HepG2 (cell line): Measurements from ENCODE around the gene PNPLA3. TPM values are rescaled to one million over a fixed set of nuclear protein-coding genes. Genes with fewer than 3 reads are reported as not detected.

Source experiments
- ATAC-seq: fragments of 200-7000 bp; cut with Tn5 transposase; 3 replicates; pipeline ENCODE4 v1.9.1; 2020; ENCODE audit warnings: mild to moderate bottlenecking, moderate library complexity
- BruUV-seq: library from RNA; stranded (reverse); fragments of 400-500 nt; replicated peaks from 2 replicates; lab custom pipeline; 2021; lab: Mats Ljungman, UMichigan
- CTCF ChIA-PET: fragments of 300-600 bp; formaldehyde crosslinking; extraction: SDS; loops from one replicate; lab custom pipeline; 2021; ENCODE audit warnings: low total read pairs, inconsistent platforms, low intra/inter-chr PET ratio; lab: Yijun Ruan, JAX
- POLR2A ChIA-PET: fragments of 350-600 bp; sonication (Branson Sonifier 250); formaldehyde crosslinking; loops from one replicate; lab custom pipeline; 2020; ENCODE audit warnings: antibody characterized with exemption, inconsistent platforms; lab: Yijun Ruan, JAX
- DNase-seq: peaks from one replicate; pipeline ENCODE4 v3.0.0-alpha.2; 2015; ENCODE audit warnings: low spot score
- FAIRE-seq: peaks from 3 replicates; lab custom pipeline; 2011; peaks lifted over from hg19 to GRCh38; lab: Jason Lieb, UNC
- H2AFZ ChIP-seq: one replicate; pipeline ENCODE4 v1.6.1; 2011; ENCODE audit warnings: low read length, inconsistent platforms
- H3K27ac ChIP-seq: fragments of 300-600 bp; 3 replicates; pipeline ENCODE4 v1.8.0; 2011; ENCODE audit warnings: mixed run types, mild to moderate bottlenecking, mixed read lengths, low read length, inconsistent platforms; ENCODE audit not compliant: insufficient read depth; ENCODE audit errors: extremely low read length
- H3K27me3 ChIP-seq, 2 experiments: fragments of 200-600 bp in 1 of 2; 2 replicates in 1 of 2; 3 replicates in 1 of 2; pipeline versions ENCODE4 v1.6.0 to v1.8.0; 2011; ENCODE audit warnings: low read length in 2 of 2, mild to moderate bottlenecking in 2 of 2, moderate library complexity in 2 of 2, inconsistent platforms in 1 of 2; ENCODE audit not compliant: insufficient read depth in 2 of 2, control insufficient read depth in 1 of 2
- H3K36me3 ChIP-seq, 2 experiments: fragments of 200-600 bp in 1 of 2; replicated peaks in 1 of 2; 2 replicates in 1 of 2; 3 replicates in 1 of 2; pipeline versions ENCODE4 v1.5.1 to v1.8.0; 2011; ENCODE audit warnings: low read length in 2 of 2, inconsistent platforms in 1 of 2; ENCODE audit not compliant: insufficient read depth in 2 of 2, control insufficient read depth in 1 of 2
- H3K4me1 ChIP-seq: 2 replicates; pipeline ENCODE4 v1.5.1; 2012; ENCODE audit warnings: low read length, inconsistent platforms; ENCODE audit not compliant: insufficient read depth
- H3K4me2 ChIP-seq: 2 replicates; pipeline ENCODE4 v1.6.0; 2011; ENCODE audit warnings: low read depth, low read length, inconsistent platforms
- H3K4me3 ChIP-seq, 3 experiments: fragments of 200-600 bp in 1 of 3; sonication (generic), shearing (Covaris generic) in 1 of 3; replicated peaks in 1 of 3; 2 replicates each; pipeline ENCODE4 v1.5.1; 2011 to 2016; ENCODE audit warnings: low read length in 3 of 3, inconsistent platforms in 2 of 3, low read depth in 2 of 3, mild to moderate bottlenecking in 2 of 3, control low read depth in 1 of 3, mixed read lengths in 1 of 3; ENCODE audit not compliant: insufficient read depth in 1 of 3
- H3K79me2 ChIP-seq: one replicate; pipeline ENCODE4 v1.6.1; 2011; ENCODE audit warnings: low read length, inconsistent platforms; ENCODE audit not compliant: insufficient read depth
- H3K9ac ChIP-seq: 2 replicates; pipeline ENCODE4 v1.6.0; 2011; ENCODE audit warnings: mild to moderate bottlenecking, low read depth, low read length, inconsistent platforms; ENCODE audit not compliant: insufficient read depth
- H3K9me3 ChIP-seq: 2 replicates; pipeline ENCODE4 v1.5.1; 2012; ENCODE audit warnings: mild to moderate bottlenecking, low read length
- H4K20me1 ChIP-seq: 2 replicates; pipeline ENCODE4 v1.6.0; 2011; ENCODE audit warnings: inconsistent platforms, mild to moderate bottlenecking, low read length, moderate library complexity; ENCODE audit not compliant: insufficient read depth
- BRF2 ChIP-seq: sonication (generic); formaldehyde crosslinking; IDR thresholded peaks from 2 replicates; pipeline ENCODE4 v1.8.1; 2022; ENCODE audit warnings: mild to moderate bottlenecking, missing genetic modification reagents
- EZH2 ChIP-seq: conservative IDR thresholded peaks from 2 replicates; pipeline ENCODE4 v1.6.1; 2012; ENCODE audit warnings: mild to moderate bottlenecking, low read depth, low read length, moderate library complexity
- FLYWCH1 ChIP-seq: sonication (generic); formaldehyde crosslinking; IDR thresholded peaks from 2 replicates; pipeline ENCODE4 v1.8.1; 2023; ENCODE audit warnings: mild to moderate bottlenecking, missing genetic modification reagents
- HMGA1 ChIP-seq: sonication (generic); formaldehyde crosslinking; conservative IDR thresholded peaks from 2 replicates; pipeline ENCODE4 v1.4.0; 2020; ENCODE audit warnings: missing genetic modification reagents
- HOXA7 ChIP-seq: sonication (generic); formaldehyde crosslinking; IDR thresholded peaks from 2 replicates; pipeline ENCODE4 v1.8.1; 2022; ENCODE audit warnings: mild to moderate bottlenecking, missing genetic modification reagents, moderate library complexity
- NR1H2 ChIP-seq: sonication (generic); formaldehyde crosslinking; IDR thresholded peaks from 2 replicates; pipeline ENCODE4 v1.8.1; 2022; ENCODE audit warnings: low read depth, missing genetic modification reagents, borderline replicate concordance
- NR3C1 ChIP-seq: sonication (generic); formaldehyde crosslinking; IDR thresholded peaks from 2 replicates; pipeline ENCODE4 v1.4.0; 2020; ENCODE audit warnings: missing genetic modification reagents
- POLR2G ChIP-seq: fragments of 200-400 bp; formaldehyde crosslinking; IDR thresholded peaks from 2 replicates; pipeline ENCODE4 v1.6.1; 2018; ENCODE audit warnings: mild to moderate bottlenecking, low read depth, low read length, moderate library complexity
- PRMT3 ChIP-seq: sonication (generic); formaldehyde crosslinking; IDR thresholded peaks from 2 replicates; pipeline ENCODE4 v1.8.1; 2022; ENCODE audit warnings: low read depth, mild to moderate bottlenecking, moderate library complexity, missing genetic modification reagents, borderline replicate concordance
- RBM39 ChIP-seq: fragments of 200-400 bp; formaldehyde crosslinking; IDR thresholded peaks from one replicate; pipeline ENCODE4 v1.6.1; 2018; ENCODE audit warnings: antibody characterized with exemption, mild to moderate bottlenecking, low read depth, low read length; ENCODE audit not compliant: poor library complexity, severe bottlenecking
- RFXAP ChIP-seq: sonication (generic); formaldehyde crosslinking; IDR thresholded peaks from 2 replicates; pipeline ENCODE4 v1.4.0; 2020; ENCODE audit warnings: missing genetic modification reagents, borderline replicate concordance
- RXRA ChIP-seq: sonication (generic); formaldehyde crosslinking; IDR thresholded peaks from 2 replicates; pipeline ENCODE4 v1.5.1; 2020; ENCODE audit warnings: missing genetic modification reagents
- TSC22D2 ChIP-seq: sonication (generic); formaldehyde crosslinking; IDR thresholded peaks from 2 replicates; pipeline ENCODE4 v1.5.1; 2020; ENCODE audit warnings: missing genetic modification reagents, mild to moderate bottlenecking, borderline replicate concordance
- ZBTB49 ChIP-seq: sonication (generic); formaldehyde crosslinking; IDR thresholded peaks from 2 replicates; pipeline ENCODE4 v1.4.0; 2020; ENCODE audit warnings: missing genetic modification reagents, borderline replicate concordance
- ZFP41 ChIP-seq: sonication (generic); formaldehyde crosslinking; IDR thresholded peaks from 2 replicates; pipeline ENCODE4 v1.4.0; 2020; ENCODE audit warnings: mild to moderate bottlenecking, missing genetic modification reagents, borderline replicate concordance
- ZNF20 ChIP-seq: sonication (generic); formaldehyde crosslinking; IDR thresholded peaks from 2 replicates; pipeline ENCODE4 v1.4.0; 2020; ENCODE audit warnings: mild to moderate bottlenecking, moderate library complexity, missing genetic modification reagents
- ZNF546 ChIP-seq: sonication (generic); formaldehyde crosslinking; conservative IDR thresholded peaks from 2 replicates; pipeline ENCODE4 v1.8.1; 2023; ENCODE audit warnings: mild to moderate bottlenecking, missing genetic modification reagents
- ZNF552 ChIP-seq: sonication (generic); formaldehyde crosslinking; IDR thresholded peaks from 2 replicates; pipeline ENCODE4 v1.9.0; 2022; ENCODE audit warnings: missing genetic modification reagents, mild to moderate bottlenecking, borderline replicate concordance
- ZNF569 ChIP-seq: sonication (generic); formaldehyde crosslinking; IDR thresholded peaks from 2 replicates; pipeline ENCODE4 v1.5.0; 2020; ENCODE audit warnings: mild to moderate bottlenecking, missing genetic modification reagents, moderate library complexity, borderline replicate concordance
- ZNF784 ChIP-seq: sonication (generic); formaldehyde crosslinking; IDR thresholded peaks from 2 replicates; pipeline ENCODE4 v1.5.1; 2020; ENCODE audit warnings: missing genetic modification reagents, mild to moderate bottlenecking, borderline replicate concordance
- WGBS: methylation state at CpG from one replicate; pipeline ENCODE4 v1.1.6; 2017; ENCODE audit warnings: low lambda C conversion rate; 5-methylcytosine and 5-hydroxymethylcytosine counted together
- in situ Hi-C: cut with HindIII; loops from 2 replicates; pipeline ENCODE4 v1.10.0; 2017; ENCODE audit warnings: low pct_unique_long_range_greater_than_20kb; ENCODE audit not compliant: extremely low pct_ligation_motif_present
- intact Hi-C: fragments of 100-400 bp; cut with micrococcal nuclease; formaldehyde crosslinking; loops from one replicate; pipeline ENCODE4 v1.10.0; 2022; ENCODE audit not compliant: unreplicated experiment
- polyA plus RNA-seq, 8 experiments: library from polyadenylated mRNA; depleted of rRNA in 3 of 8; stranded (reverse) in 7 of 8; unstranded in 1 of 8; fragments of >200 nt; fragmentation: Illumina TruSeq in 4 of 8; extraction: Trizol in 4 of 8; gene quantifications; 2 replicates each; pipeline versions ENCODE4 v1.2.1 to v1.2.3, GENCODE V29; 2011 to 2016; ENCODE audit warnings: low read depth in 4 of 8, missing spikeins in 1 of 8, mixed read lengths in 1 of 8; ENCODE audit not compliant: insufficient read depth in 1 of 8
- total RNA-seq, 5 experiments: library from RNA; depleted of rRNA; stranded (reverse); fragments of >200 nt; fragmentation: Illumina TruSeq; extraction: Trizol; gene quantifications; 2 replicates each; pipeline ENCODE4 v1.2.3, GENCODE V29; 2016; ENCODE audit warnings: low read depth in 1 of 5

Gene PNPLA3
- total and polyA plus RNA-seq, 2 of the 13 experiments (the other 11 are each of a cell fraction or from before 2014, with no cell fraction given): 16.9 to 19.8 TPM

- Histone ChIP-seq H2AFZ (no peak overlapping the region), H3K9ac (no peak overlapping the region), H3K4me3 (no peak overlapping the region), H3K4me1 (peaks cover 7% of the 10 kb centered on the region), H4K20me1 (peaks cover 4% of the 10 kb centered on the region; the same call in 1 of the 2 replicates), H3K79me2 (no peaks in the 10 kb centered on the region), H3K9me3 (no peaks in the 10 kb centered on the region), H3K36me3 (peaks cover 25 to 72% of the 10 kb centered on the region in 2 experiments), H3K27me3 (no peaks in the 10 kb centered on the region), H3K27ac (no peak overlapping the region), H3K4me2 (no peak overlapping the region)
- TF ChIP-seq ZFP41 (CRISPR knock-in tag) (no peak), FLYWCH1 (CRISPR knock-in tag) (no peak), RXRA (CRISPR knock-in tag) (no peak), ZNF784 (CRISPR knock-in tag) (no peak), ZBTB49 (CRISPR knock-in tag) (no peak), PRMT3 (CRISPR knock-in tag) (no peak), ZNF552 (CRISPR knock-in tag) (no peak), NR1H2 (CRISPR knock-in tag) (no peak), RFXAP (CRISPR knock-in tag) (no peak), EZH2 (no peak), ZNF569 (CRISPR knock-in tag) (no peak), ZNF546 (no peak), HMGA1 (CRISPR knock-in tag) (no peak), ZNF20 (CRISPR knock-in tag) (no peak), POLR2G (no peak), BRF2 (CRISPR knock-in tag) (no peak), RBM39 (no peak), TSC22D2 (CRISPR knock-in tag) (no peak), HOXA7 (CRISPR knock-in tag) (no peak), NR3C1 (no peak)
- DNase-seq (no peak), FAIRE-seq (no peak), ATAC-seq (no peak)
- in situ Hi-C loops (no loop called here), intact Hi-C loops (no loop called here)
- BruUV-seq: no TSS peak
- ChIA-PET POLR2A (no interaction called here), CTCF (no interaction called here)
- 96% methylated on average over 9 of the region's 10 CpGs for WGBS
Measured at GRCh38 chr22:43988960-43989359, 65.4 kb downstream of the PNPLA3 start.
